Parietal lobe (tissue), 1 donor: ENCODE data around the gene ITLN1. TPM values are rescaled to one million over a fixed set of nuclear protein-coding genes. Genes with fewer than 3 reads are reported as not detected.

Experiments used
- total RNA-seq: library from RNA; depleted of rRNA; stranded (reverse); fragments of >200 nt; gene quantifications from one replicate; pipeline ENCODE4 v1.2.3, GENCODE V29; 2014

Gene ITLN1
- not detected for total RNA-seq

DNA sequence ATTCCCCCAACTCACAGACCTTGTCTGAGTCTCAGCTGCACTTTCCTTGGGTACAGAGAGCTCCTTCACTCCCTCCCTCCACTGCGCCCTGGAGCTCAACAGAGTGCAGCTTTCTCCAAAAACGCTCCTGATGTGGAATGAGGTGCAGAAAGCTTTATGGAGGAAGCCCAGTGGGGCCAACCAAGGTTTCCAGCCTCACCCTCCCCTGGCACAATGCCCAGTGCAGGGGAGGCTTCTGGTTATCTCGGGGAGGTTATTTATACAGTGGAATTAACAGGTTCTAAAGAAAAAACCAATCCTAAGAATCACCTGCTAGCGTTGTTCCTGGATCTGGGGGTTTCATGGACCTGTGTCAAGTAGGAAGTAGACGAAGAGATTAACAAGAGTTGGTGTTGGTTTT lies at the start of gene ITLN1:
Gene ITLN1, minus strand, starts transcription at position 139 of the 400 bp plus-strand sequence. CDS start 303 bp downstream, outside the sequence.

DNA sequence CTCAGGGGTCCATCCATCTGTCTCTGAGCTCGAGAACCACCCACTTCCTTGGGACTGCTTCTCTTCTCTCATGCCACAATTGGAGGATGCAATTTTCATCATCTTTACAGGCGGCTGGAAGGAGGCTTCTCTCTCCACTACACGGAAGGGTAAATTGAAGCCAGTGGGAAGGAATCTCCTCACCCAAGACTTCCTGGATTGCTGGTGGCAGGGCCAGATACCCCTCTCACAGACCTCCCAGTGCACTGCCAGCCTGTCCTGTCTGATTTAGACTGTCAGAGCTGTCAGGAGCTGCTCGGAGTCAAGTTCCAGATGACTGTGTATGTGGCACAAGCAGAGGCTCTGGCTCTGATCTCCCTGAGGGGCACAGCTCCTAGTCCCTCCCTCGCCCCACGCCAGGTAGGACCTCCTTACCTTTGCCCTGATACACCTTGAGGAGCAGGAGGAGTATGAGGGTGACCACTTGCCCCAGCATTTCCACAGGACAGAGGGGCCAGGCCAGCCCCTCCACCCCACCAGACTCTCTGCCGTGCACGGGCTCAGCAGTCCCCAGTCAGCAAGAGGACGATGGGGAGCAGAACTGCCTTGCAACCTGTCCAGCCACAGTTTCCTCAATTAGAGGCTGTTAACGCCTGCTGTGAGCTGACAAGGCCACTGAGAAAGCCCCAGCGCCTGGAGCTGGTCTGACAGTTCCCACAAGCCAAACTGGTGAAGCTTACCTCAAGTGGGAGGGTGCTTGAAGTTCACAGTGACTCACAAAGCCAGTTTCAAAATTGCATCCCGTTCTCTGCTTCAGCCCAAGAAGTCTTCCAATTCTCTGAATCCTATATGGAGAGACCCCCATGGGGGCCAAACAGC lies 22.5 kb downstream of the ITLN1 start, which contains the start of gene CD244:
Gene CD244, minus strand, starts transcription at position 685 of the 858 bp plus-strand sequence. Its CDS starts 210 bp downstream, at position 475.

Other genes starting within 250 kb of the ITLN1 start
- gene SLAMF1, start 238.1 kb downstream of the ITLN1 start, total RNA-seq = not detected
- not detected for gene CD48, start 173.4 kb downstream of the ITLN1 start, total RNA-seq
- not detected for gene SLAMF7, start 145.9 kb downstream of the ITLN1 start, total RNA-seq
- not detected for gene LY9, start 89.0 kb downstream of the ITLN1 start, total RNA-seq
- not detected for gene CD244, start 22.3 kb downstream of the ITLN1 start, total RNA-seq
- gene ITLN2, start 69.6 kb upstream of the ITLN1 start, total RNA-seq = not detected
- gene F11R, start 136.0 kb upstream of the ITLN1 start, total RNA-seq = 18.8 TPM
- 35.1 TPM for gene TSTD1, start 153.8 kb upstream of the ITLN1 start, total RNA-seq
- 121 TPM for gene USF1, start 160.8 kb upstream of the ITLN1 start, total RNA-seq
- gene ARHGAP30, start 184.7 kb upstream of the ITLN1 start, total RNA-seq = 0.31 TPM
- gene NECTIN4, start 204.4 kb upstream of the ITLN1 start, total RNA-seq = not detected
- 1.6 TPM for gene KLHDC9, start 213.2 kb upstream of the ITLN1 start, total RNA-seq
- gene PFDN2, start 232.9 kb upstream of the ITLN1 start, total RNA-seq = 30.0 TPM
- 26.3 TPM for gene NIT1, start 232.9 kb upstream of the ITLN1 start, total RNA-seq
- gene DEDD, start 247.5 kb upstream of the ITLN1 start, total RNA-seq = 20.0 TPM